ENCODE results near the gene GOLGA8K.
"Not testable (repeated sequence)": the region's sequence is repeated elsewhere in the genome, so short reads cannot be mapped to it uniquely, and the experiment has no call there.

DNA sequence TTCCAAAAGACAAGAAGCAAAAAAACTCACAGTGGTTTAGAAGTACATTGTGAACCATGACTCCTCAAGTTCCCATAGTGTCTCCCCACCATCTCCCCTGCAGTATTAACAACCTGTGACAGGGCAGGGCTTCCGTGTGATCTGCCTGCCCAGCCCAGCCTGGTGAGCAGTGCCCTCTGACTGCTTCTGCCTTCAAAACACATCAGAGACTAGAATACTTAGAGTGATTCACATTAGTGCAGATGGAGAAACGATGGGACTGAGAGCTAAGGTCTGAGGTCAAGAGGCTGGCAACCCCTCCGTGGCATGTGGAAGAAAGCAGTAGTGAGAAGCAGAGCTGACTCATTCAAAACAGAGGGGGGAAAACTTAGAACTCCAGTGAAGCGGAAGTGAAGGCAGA is 24.5 kb upstream of the GOLGA8K start:
- TF ChIP-seq, protein P1, sequence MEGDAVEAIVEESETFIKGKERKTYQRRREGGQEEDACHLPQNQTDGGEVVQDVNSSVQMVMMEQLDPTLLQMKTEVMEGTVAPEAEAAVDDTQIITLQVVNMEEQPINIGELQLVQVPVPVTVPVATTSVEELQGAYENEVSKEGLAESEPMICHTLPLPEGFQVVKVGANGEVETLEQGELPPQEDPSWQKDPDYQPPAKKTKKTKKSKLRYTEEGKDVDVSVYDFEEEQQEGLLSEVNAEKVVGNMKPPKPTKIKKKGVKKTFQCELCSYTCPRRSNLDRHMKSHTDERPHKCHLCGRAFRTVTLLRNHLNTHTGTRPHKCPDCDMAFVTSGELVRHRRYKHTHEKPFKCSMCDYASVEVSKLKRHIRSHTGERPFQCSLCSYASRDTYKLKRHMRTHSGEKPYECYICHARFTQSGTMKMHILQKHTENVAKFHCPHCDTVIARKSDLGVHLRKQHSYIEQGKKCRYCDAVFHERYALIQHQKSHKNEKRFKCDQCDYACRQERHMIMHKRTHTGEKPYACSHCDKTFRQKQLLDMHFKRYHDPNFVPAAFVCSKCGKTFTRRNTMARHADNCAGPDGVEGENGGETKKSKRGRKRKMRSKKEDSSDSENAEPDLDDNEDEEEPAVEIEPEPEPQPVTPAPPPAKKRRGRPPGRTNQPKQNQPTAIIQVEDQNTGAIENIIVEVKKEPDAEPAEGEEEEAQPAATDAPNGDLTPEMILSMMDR (IDR thresholded peaks at IDR 0.05; ENCODE audit: insufficient read depth, low read length) = not testable (repeated sequence)
- TF ChIP-seq, protein P2, sequence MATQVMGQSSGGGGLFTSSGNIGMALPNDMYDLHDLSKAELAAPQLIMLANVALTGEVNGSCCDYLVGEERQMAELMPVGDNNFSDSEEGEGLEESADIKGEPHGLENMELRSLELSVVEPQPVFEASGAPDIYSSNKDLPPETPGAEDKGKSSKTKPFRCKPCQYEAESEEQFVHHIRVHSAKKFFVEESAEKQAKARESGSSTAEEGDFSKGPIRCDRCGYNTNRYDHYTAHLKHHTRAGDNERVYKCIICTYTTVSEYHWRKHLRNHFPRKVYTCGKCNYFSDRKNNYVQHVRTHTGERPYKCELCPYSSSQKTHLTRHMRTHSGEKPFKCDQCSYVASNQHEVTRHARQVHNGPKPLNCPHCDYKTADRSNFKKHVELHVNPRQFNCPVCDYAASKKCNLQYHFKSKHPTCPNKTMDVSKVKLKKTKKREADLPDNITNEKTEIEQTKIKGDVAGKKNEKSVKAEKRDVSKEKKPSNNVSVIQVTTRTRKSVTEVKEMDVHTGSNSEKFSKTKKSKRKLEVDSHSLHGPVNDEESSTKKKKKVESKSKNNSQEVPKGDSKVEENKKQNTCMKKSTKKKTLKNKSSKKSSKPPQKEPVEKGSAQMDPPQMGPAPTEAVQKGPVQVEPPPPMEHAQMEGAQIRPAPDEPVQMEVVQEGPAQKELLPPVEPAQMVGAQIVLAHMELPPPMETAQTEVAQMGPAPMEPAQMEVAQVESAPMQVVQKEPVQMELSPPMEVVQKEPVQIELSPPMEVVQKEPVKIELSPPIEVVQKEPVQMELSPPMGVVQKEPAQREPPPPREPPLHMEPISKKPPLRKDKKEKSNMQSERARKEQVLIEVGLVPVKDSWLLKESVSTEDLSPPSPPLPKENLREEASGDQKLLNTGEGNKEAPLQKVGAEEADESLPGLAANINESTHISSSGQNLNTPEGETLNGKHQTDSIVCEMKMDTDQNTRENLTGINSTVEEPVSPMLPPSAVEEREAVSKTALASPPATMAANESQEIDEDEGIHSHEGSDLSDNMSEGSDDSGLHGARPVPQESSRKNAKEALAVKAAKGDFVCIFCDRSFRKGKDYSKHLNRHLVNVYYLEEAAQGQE (IDR thresholded peaks at IDR 0.05; ENCODE audit: insufficient replicate concordance, low read depth) = not testable (repeated sequence)
- not testable (repeated sequence) for TF ChIP-seq POLR2AphosphoS5 (IDR thresholded peaks at IDR 0.05; ENCODE audit: low read depth); GABPA (IDR thresholded peaks at IDR 0.05; ENCODE audit: low read depth); SPI1 (IDR thresholded peaks at IDR 0.05; ENCODE audit: borderline replicate concordance, low read depth)
